NCI-H69 (cell line): Measurements from ENCODE around the gene BANP.
"Not testable (repeated sequence)": the region's sequence is repeated elsewhere in the genome, so short reads cannot be mapped to it uniquely, and the experiment has no call there.

Experiments used
- DNase-seq: peaks from one replicate; lab custom pipeline; 2025; lab: John Stamatoyannopoulos, UW

The BANP gene

DNA sequence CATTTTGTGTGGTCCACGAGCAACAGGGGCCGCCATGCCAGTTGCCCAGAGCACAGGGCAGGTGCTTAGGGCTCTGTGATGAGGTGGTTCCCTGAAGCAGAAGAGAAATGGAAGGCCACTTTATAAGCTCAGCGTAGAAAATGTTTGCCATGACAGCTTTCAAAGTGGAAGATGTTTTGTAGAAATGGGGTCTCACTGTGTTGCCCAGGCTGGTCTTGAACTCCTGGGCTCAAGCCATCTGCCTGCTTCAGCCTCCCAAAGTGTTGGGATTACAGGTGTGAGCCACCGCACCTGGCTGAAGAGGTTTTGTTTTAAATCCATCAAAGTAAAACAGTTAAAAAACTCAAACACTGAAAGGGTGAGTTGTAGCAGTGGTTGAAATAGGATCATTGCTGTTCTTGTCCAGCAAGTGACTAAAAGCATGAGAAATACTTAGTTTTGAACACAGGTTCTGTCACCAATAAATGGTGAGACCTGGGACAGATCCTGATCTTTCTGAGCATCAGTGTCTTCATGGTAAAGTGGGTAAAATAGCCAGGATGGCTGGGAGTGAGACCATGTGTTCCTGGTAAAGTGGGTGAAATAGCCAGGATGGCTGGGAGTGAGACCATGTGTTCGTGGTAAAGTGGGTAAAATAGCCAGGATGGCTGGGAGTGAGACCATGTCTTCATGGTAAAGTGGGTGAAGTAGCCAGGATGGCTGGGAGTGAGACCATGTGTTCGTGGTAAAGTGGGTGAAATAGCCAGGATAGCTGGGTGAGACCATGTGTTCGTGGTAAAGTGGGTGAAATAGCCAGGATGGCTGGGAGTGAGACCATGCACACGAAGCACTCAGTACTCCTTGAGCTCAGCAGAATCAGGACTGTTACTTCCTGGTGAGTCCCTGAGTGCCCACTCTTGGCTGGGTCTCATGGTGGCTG lies 46.0 kb downstream of the BANP start:
- no peak for DNase-seq

DNA sequence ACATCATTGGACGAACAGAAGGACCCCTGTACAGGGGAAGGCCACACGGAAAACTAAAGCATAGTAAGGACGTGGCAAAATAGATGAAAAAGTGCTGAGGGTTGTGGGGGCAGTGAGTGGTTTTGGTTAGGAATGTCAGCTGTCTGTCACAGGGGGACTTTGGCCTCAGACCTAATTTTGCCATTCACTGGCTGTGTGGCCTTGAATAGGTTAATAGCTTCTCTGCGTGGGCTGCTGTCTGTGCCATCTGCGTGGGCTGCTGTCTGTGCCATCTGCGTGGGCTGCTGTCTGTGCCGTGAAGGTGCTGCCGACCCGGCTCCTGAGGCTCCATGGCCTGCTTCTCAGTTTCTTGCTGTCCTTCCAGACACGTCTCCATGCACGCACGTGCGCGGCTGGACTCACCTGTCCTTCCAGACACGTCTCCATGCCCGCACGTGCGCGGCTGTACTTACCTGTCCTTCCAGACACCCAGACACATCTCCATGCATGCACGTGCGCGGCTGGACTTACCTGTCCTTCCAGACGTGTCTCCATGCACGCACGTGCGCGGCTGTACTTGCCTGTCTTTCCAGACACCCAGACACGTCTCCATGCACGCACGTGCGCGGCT lies 47.1 kb downstream of the BANP start:
- DNase-seq, result not testable (repeated sequence)

DNA sequence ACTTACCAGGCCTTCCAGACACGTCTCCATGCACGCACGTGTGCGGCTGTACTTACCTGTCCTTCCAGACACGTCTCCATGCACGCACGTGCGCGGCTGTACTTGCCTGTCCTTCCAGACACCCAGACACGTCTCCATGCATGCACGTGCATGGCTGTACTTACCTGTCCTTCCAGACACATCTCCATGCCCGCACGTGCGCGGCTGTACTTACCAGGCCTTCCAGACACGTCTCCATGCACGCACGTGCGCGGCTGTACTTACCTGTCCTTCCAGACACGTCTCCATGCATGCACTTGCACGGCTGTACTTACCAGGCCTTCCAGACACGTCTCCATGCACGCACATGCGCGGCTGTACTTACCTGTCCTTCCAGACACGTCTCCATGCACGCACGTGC lies 47.8 kb downstream of the BANP start:
- DNase-seq, result not testable (repeated sequence)

DNA sequence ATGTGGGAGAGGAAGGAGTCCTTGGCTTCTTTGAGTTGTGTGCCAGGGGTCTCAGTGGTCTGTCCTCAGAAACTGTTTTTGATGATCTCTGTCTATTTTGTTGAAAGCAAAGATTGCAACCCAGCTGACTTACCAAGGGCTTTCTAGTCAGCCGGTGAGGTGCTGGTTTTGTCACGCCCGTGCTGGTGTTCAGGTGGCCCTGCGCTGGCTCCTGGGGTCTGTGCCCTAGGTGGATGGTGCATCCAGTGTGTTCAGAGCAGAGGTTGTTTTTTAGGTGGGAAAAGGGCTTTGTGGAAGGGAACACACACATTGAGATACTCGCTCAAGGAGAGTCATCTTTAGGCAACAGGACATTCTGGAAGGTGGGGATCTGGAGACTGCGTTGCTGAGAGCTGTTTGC lies 51.0 kb downstream of the BANP start:
- DNase-seq, result no peak

DNA sequence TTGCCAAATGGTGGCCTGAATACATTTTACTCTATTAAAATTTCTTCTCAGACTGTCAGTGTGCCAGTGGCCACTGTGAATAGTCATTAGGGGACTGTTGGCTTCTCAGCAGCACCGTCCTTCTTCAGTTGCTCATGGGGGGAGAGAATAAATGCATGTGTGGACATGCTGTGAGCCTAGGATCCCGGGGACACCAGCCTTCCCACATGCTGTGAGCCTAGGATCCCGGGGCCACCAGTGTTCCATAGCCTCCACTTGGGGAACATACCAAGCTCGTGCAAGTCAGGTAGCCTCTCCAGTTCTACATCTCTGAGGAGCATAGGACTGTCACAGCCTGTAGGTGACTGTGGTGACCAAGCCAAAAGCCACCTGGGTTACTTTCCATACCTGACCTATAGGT lies 51.5 kb downstream of the BANP start:
- DNase-seq, result no peak

DNA sequence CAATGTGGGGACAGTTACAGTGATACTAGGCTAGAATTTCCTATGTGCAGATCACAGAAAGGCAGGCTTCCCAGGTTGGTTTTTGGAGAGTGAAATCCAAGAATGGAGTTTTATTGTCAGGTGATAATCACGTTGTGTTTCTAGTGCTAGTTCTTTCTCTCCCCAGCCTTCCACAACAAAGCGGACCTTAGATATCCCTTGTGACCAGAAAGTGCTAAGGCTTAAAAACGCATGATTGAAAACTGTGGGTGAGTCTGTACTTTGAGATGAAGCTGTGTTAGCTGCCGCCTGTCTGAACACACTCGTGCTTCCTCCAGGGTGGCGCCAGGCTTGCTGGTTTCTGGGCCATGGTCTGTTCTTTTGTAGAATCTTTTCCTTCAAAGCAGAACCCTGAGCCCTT lies 52.1 kb downstream of the BANP start:
- DNase-seq, result no peak

DNA sequence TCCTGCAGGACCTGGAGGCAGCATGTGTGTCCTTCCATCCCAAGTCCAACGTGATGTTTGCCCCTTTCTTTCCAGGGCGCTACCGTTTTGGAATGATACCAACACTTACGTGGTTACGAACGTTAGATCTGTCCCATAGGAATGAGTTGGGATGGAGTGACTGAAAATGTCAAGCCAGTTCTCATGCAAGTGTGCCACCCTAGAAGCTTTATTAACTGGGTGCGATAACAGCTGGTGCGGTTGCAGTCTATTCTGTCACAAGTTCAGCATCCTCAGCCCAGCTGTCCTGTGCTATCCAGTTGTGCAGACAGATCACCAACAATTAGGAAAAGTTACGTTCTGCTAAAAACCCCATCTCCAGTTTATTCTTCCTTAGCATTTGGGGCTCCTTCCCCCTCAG lies 52.5 kb downstream of the BANP start:
- DNase-seq, result no peak

DNA sequence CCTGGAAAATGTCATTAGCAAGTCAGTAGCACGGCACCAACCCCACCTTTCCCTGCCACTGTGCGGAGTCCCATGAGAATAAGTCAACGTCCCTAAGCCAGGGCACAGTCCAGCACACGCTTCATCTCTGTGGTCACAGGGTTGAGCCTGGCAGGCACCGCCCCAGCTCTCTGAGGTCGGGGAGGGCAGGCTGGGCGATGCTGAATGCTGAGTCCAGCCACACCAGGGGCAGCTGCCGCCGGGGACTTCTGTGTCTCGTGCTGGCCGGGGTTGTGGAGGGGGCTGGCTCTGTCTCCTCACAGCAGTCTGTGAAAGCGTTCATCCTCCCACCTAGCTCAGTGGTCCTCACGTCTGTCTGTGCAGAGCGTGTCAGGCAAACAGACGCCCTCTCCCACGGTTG lies 53.2 kb downstream of the BANP start:
- no peak for DNase-seq

DNA sequence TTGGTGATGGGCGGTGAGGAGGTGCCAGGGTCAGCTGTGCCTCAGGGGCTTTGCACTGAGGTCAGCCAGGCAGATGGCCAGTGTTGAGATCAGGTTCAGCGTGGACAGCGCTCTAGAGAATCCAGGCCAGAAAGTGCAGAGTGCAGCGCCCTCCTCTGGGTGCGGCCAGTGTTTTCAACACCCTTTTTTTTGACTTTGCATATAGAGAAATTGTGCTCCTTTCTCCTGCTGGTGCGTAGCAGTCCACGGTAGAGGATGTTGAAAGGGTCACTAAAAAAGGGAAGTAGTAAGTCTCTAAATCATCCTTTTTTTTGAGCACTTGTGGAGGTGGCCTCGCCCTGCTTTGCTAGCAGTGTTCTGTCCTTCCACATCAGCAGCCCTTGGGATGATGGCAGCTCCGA lies 53.9 kb downstream of the BANP start:
- no peak for DNase-seq

DNA sequence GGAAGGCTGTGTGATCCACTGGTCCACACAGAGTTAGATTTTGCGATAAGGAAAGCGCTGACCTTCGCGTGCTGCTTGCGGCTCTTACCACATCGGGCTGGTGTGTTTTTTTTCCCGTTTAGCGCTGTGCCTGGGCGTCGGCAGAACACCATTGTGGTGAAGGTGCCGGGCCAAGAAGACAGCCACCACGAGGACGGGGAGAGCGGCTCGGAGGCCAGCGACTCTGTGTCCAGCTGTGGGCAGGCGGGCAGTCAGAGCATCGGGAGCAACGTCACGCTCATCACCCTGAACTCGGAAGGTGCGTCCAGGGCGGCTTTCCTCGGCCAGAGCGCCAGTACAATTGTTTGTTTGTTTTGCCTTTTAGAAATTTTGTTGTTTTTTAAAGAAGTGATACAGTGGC lies 54.7 kb downstream of the BANP start:
- no peak for DNase-seq

DNA sequence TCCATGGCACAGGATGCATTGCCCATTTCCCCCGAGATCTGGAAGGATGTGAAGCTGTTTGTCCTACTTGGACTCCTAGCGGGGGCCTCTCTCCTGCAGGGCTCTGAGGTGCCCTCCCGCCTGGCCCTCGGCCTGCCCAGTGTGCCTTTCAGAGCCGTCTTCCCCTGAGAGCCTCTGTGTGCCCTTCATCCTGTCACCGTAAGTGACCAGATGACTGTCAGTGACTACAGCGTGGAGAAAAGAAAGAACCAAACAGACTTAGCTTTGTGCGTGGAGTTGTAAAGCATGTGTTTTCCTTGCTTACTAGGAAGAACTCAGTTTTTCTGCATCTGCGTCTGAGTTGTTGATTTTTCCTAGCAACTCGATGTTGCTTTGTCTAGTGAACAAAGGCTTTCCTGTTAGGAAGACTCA lies 56.1 kb downstream of the BANP start:
- no peak for DNase-seq

DNA sequence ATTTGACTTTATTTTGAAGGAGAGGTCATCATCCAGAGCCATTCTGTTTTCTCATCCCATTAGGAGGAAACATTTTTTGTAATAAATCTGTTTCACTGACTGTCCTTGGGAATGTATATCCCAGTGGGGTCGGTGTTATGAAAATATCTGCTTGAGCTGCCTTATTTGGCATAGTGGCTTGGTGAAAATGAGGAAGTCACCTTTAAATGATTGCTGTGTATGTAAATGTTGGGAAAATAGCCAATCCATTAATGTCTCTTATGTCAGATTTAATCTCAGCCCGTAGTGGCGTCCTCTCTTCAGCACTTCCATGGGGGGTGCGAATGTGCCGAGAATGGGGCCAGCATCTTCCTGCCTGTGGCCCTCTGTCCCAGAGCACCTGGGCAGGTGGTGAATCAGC lies 57.6 kb downstream of the BANP start:
- no peak for DNase-seq

DNA sequence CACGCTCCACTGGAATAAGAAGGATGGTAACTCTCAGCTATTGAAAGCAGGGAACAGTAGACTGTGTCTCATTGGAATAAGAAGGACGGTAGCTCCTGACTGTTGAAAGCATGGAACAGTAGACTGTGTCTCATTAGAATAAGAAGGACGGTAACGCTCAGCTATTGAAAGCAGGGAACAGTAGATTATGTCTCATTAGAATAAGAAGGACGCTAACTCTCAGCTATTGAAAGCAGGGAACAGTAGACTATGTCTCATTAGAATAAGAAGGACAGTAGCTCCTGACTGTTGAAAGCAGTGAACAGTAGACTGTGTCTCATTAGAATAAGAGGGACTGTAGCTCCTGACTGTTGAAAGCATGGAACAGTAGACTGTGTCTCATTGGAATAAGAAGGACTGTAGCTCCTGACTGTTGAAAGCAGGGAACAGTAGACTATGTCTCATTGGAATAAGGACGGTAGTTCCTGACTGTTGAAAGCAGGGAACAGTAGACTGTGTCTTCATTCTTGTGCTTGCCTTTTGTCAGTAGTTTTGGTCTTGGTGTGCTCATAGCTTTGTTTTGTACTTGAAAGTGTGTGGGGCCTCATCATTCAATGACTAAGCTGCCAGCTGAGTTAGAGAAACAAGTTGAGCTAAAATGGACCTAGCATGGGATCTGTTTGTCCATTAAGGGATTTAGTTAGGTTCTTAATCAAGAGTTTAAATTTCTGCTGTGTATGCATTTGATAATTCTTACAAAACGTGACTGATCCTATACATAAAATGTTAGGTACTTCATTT lies 58.5 kb downstream of the BANP start:
- DNase-seq, result no peak

DNA sequence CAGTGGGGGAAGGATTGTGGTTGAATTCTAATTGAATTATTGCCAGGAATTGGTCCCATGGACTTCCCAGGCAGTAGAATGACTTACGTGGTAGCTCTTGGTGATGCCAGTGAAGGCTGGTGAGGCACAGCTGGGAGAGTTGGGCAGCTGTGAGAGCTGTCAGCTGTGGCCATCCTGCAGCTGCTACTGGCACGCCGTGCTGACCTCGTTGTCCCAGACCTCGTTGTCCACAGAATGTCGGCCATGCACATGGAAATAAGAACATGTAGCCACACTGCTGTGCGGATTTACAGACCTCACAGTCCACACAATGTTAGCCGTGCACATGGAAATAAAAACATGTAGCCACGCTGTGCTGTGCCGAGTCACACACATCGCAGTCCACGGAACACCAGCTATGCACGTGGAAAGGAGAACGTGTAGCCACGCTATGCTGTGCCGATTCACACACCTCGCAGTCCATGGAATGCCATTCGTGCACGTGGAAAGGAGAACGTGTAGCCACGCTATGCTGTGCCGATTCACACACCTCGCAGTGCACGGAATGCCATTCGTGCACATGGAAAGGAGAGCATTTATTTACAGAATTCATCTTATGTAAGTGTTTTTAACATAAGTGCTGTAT lies 59.2 kb downstream of the BANP start:
- no peak for DNase-seq

DNA sequence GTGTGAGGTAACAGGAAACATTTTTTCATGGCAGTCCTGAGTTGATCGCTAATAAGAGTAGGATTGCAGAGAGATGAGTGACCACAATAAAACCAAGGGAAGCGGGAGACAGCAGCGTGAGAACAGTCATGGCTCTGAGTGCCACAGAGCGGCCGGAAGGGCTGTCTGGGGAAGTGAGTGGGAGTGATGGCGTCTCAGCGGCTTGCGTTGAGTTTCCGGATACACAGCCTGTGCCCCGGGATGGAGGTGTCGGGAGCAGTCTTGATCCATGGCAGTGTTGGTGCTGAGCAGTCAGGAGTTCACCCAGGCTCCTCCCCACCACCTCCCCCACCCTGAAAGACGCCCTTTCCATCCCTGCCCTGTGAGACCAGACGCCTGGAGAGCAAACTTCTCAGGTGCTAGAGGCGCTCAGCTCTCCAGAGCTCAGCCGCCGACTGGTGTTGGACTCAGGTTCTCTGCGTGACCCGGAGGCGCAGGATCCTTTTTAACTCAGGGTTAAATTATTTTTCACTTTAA lies 59.8 kb downstream of the BANP start:
- DNase-seq, result no peak

DNA sequence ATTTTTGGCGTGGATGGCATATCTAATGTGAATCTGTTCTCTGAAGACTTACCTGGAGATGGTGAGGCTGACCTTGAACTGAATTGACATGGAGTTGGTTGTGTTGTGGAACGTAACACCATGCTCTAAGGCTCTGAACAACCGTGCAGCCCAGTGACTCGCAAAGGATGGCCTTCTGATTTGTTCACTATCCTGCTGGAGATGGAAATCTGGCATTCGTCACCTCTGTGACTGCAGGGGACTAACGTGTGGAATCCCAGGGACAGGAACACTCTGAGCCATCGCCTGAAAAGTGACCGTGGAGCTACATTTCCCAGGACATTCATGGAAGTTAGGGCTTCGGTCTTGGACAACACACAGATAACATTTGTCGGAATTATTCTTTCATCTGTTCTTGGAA lies 61.1 kb downstream of the BANP start:
- DNase-seq, result no peak

DNA sequence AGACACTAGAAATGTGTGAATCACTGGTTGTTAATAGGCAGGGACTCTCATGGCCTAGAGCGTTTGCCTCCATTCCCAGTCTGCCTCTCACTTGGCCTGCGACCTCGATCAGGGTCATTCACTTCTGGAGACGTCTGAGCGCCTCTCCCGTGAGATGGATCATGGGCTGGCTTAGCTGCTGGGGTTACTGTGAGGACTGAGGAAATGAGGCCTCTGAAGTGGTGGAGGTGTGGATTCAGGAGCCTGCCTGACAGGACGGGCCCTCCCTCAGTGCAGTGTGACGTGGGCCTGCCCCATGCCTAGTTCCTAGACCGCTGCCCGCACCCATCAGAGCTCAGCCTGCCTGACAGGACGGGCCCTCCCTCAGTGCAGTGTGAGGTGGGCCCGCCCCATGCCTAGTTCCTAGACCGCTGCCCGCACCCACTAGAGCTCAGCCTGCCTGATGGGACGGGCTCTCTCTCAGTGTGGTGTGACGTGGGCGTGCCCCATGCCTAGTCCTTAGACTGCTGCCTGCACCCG lies 61.9 kb downstream of the BANP start:
- no peak for DNase-seq

DNA sequence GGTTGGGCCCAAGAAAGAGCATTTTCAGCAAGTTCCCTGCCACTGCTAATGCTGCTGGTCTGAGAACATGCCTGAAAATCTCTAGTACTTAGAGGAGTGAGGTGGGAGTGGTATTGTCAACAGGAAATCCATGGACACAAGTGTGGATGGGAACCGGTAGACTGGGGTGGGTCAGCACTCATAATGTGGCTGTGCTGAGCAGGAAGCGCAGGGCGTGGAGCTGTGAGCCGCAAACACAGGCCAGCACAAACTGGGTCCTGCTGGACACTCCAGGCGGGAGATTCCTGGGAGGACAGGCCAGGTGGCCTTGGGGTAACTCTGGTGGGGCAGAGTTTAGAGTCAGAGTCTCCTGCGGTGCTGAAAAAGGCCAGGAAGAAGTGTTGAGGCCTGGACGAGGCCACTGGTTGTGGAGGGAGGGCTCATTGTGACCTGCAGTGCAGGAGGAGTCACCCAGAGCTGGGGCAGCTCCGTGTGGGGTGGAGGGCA lies 62.6 kb downstream of the BANP start:
- no peak for DNase-seq

DNA sequence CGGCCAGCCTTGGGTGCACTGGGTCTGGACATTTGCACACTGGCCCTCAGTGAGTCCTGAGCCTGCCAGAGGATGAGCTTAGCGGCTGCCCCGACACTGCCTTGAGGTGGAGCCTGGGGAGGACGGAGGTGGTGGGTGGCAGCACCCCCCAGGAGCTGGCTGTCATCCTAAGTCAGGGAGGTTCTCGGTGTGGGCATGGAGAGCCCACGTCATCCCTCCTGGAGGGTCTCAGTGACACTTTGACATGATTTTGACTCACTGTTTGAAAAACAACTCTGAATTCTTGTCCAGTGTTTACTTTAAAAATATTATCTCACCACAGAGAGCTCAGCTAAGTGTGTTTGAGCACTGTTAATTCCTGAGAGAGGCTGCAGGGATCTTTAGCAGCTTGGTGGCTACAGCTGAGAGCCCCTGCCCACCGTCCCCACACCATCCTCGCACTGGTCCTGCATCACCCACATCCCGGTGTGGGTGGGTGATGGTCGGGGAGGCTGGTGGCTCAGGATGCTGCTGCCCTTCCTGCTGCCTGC lies 63.1 kb downstream of the BANP start:
- no peak for DNase-seq

DNA sequence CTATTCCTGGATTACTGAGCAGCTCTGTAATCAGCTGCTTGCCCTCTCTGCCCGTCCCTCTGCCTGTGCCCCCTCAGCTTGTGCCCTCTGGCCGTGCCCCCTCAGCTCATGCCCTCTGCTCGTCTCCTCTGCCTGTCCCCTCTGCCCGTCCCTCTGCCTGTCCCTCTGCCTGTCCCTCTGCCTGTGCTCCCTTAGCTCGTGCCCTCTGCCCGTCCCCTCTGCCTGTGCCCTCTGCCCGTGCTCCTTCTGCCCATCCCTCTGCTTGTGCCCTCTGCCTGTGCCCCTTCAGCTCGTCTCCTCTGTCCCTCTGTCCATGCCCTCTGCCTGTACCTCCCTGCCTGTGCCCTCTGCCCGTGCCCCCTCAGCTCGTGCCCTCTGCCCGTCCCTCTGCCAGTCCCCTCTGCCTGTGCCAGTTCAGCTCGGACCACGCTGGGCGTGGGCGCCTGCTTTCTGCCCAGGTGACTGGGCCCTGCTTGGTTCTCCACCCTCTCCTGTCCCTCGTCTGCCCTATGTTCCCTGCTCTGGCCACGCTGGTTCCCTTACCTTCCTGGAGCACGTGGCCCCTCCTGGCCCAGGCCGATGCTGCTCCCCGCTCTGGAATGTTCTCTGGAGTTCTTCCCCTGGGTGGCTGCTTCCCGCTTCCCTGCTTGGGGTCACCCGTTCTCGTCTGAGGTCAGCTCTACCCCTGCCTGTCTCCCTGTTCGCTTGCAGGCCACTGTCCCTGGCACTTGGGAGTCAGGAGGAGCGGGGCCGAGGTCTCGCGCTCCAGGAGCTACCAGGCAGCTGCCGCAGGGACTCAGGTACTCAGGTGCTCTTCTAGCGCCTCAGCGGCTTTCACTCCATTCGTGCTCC lies 63.9 kb downstream of the BANP start:
- DNase-seq, result no peak

DNA sequence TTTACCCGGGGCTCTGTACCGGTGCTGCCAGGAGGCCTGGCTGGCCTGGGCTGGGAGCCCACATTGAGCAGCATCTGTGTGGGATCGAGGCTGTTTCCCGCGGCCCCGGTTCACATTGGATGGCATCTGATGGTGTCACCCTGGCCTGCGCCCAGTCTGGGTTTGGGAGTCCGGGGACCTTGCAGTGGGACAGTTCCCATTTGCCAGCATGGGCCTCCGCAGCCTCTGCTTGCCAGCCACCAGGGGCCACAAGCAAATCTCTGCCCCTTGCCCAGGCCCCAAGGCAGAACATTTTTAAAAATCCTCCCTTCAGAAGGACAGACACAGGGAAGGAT lies 64.5 kb downstream of the BANP start:
- DNase-seq, result no peak
